OCI-LY7 (cell line): ENCODE results near the gene SLC25A31. TPM values are rescaled to one million over a fixed set of nuclear protein-coding genes. Genes with fewer than 3 reads are reported as not detected.

ENCODE experiments used
- BruUV-seq: library from RNA; stranded (reverse); fragments of 400-500 nt; replicated peaks from 2 replicates; lab custom pipeline; 2021; lab: Mats Ljungman, UMichigan
- CTCF ChIA-PET: fragments of 300-600 bp; sonication (Branson Sonifier 250); formaldehyde crosslinking; loops from one replicate; lab custom pipeline; 2022; ENCODE audit warnings: antibody characterized with exemption; ENCODE audit not compliant: unreplicated experiment; lab: Charles Lee
- POLR2A ChIA-PET: fragments of 300-600 bp; sonication (Branson Sonifier 250); formaldehyde crosslinking; loops from one replicate; lab custom pipeline; 2022; ENCODE audit warnings: antibody characterized with exemption; lab: Charles Lee
- DNase-seq: peaks from one replicate; pipeline ENCODE4 v3.0.0-alpha.2; 2015; ENCODE audit warnings: low spot score
- H2AFZ ChIP-seq: fragments of 200-600 bp; sonication (generic), shearing (Covaris generic); 2 replicates; pipeline ENCODE4 v1.6.1; 2014; ENCODE audit warnings: mild to moderate bottlenecking, antibody characterized with exemption, low read length, moderate library complexity
- H3K27ac ChIP-seq: fragments of 200-600 bp; sonication (generic); 2 replicates; pipeline ENCODE4 v1.5.1; 2014; ENCODE audit warnings: mixed run types, low read depth, mild to moderate bottlenecking, moderate library complexity, low read length, inconsistent platforms; ENCODE audit not compliant: poor library complexity, severe bottlenecking
- H3K36me3 ChIP-seq: fragments of 200-600 bp; sonication (generic); 2 replicates; pipeline ENCODE4 v1.6.1; 2014; ENCODE audit warnings: mild to moderate bottlenecking, antibody characterized with exemption, low read length, moderate library complexity, mixed read lengths; ENCODE audit not compliant: insufficient read depth
- H3K4me1 ChIP-seq: fragments of 200-600 bp; sonication (generic); 2 replicates; pipeline ENCODE4 v1.5.1; 2014; ENCODE audit warnings: mild to moderate bottlenecking, low read length; ENCODE audit not compliant: insufficient read depth, poor library complexity, severe bottlenecking
- H3K4me2 ChIP-seq: fragments of 200-600 bp; sonication (generic); 2 replicates; pipeline ENCODE4 v1.6.1; 2014; ENCODE audit warnings: mild to moderate bottlenecking, low read length
- H3K4me3 ChIP-seq: fragments of 200-600 bp; sonication (generic); 2 replicates; pipeline ENCODE4 v1.5.1; 2014; ENCODE audit warnings: mild to moderate bottlenecking, low read depth, low read length; ENCODE audit not compliant: poor library complexity, severe bottlenecking
- H3K79me2 ChIP-seq: fragments of 200-600 bp; sonication (generic); 2 replicates; pipeline ENCODE4 v1.6.1; 2016; ENCODE audit warnings: low read depth, mild to moderate bottlenecking, low read length, moderate library complexity, mixed read lengths; ENCODE audit not compliant: insufficient read depth
- H3K9me2 ChIP-seq: fragments of 200-600 bp; sonication (generic); 2 replicates; pipeline ENCODE4 v1.6.1; 2016; ENCODE audit warnings: mild to moderate bottlenecking, low read length, mixed read lengths; ENCODE audit not compliant: insufficient read depth
- H3K9me3 ChIP-seq: fragments of 200-600 bp; sonication (generic); 2 replicates; pipeline ENCODE4 v1.6.1; 2014; ENCODE audit warnings: mild to moderate bottlenecking, mixed run types, low read length, mixed read lengths
- H4K20me1 ChIP-seq: fragments of 200-600 bp; sonication (generic); 2 replicates; pipeline ENCODE4 v1.6.1; 2014; ENCODE audit warnings: mild to moderate bottlenecking, antibody characterized with exemption, low read length, moderate library complexity, mixed read lengths; ENCODE audit not compliant: insufficient read depth
- CTCF ChIP-seq: fragments of 200-600 bp; sonication (generic); conservative IDR thresholded peaks from 2 replicates; pipeline ENCODE4 v1.5.1; 2014; ENCODE audit warnings: mild to moderate bottlenecking, antibody characterized with exemption, low read length, moderate library complexity, mixed read lengths
- EZH2phosphoT487 ChIP-seq: fragments of 200-600 bp; sonication (generic); IDR thresholded peaks from 2 replicates; pipeline ENCODE4 v1.6.1; 2018; ENCODE audit warnings: low read depth, borderline replicate concordance, mild to moderate bottlenecking, mixed run types, antibody characterized with exemption, low read length, moderate library complexity, mixed read lengths
- intact Hi-C: fragments of 100-400 bp; cut with micrococcal nuclease; formaldehyde crosslinking; loops from one replicate; pipeline ENCODE4 v1.10.0; 2022; ENCODE audit not compliant: unreplicated experiment
- total RNA-seq, 2 experiments: library from RNA; depleted of rRNA in 1 of 2; stranded (reverse); fragments of >200 nt in 1 of 2; shearing (Covaris generic) in 1 of 2; gene quantifications; 2 replicates each; pipeline ENCODE4 v1.2.3, GENCODE V29; 2014 to 2022

Gene SLC25A31
- total RNA-seq, 2 experiments from 2014 or later = not detected

GRCh38 chr4:127782025-127782274, 51.8 kb downstream of the SLC25A31 start:
- no peak for TF ChIP-seq CTCF
- no peak for TF ChIP-seq EZH2phosphoT487
- H3K9me3 ChIP-seq = no peaks in the 10 kb centered on the region
- H4K20me1 ChIP-seq = no peaks in the 10 kb centered on the region
- DNase-seq = no peak
- POLR2A ChIA-PET = no interaction called here
- intact Hi-C loops = no loop called here
- H3K36me3 ChIP-seq = no peaks in the 10 kb centered on the region
- no peaks in the 10 kb centered on the region for H3K9me2 ChIP-seq
- no TSS peak for BruUV-seq
- H3K27ac ChIP-seq = no peak overlapping the region
- H3K4me2 ChIP-seq = peak overlapping the region; percentile 55; the same call in 1 of the 2 replicates
- no peak overlapping the region for H3K4me3 ChIP-seq
- H3K79me2 ChIP-seq = no peaks in the 10 kb centered on the region
- CTCF ChIA-PET = interaction anchor here (0.6 kb wide), 1 partner anchor 20 kb away, joined by 9 read pairs; no protein-coding TSS in a partner anchor
- no peak overlapping the region for H2AFZ ChIP-seq
- peaks cover 5% of the 10 kb centered on the region for H3K4me1 ChIP-seq

- no peaks in the 10 kb centered on the region for H3K79me2 ChIP-seq
- H3K4me1 ChIP-seq = peaks cover 5% of the 10 kb centered on the region
- intact Hi-C loops = no loop called here
- no TSS peak for BruUV-seq
- no peaks in the 10 kb centered on the region for H3K36me3 ChIP-seq
- no peaks in the 10 kb centered on the region for H3K9me3 ChIP-seq
- ChIA-PET CTCF (interaction anchor here (0.6 kb wide), 2 partner anchors 19 to 20 kb away, joined by 3 to 9 read pairs; no protein-coding TSS in a partner anchor), POLR2A (interaction anchor here (0.7 kb wide), 1 partner anchor 1705 kb away, joined by 3 read pairs; no protein-coding TSS in a partner anchor)
- no peak within 1 kb of the TSS for H3K27ac ChIP-seq
- H3K4me3 ChIP-seq = no peak within 1 kb of the TSS
- H2AFZ ChIP-seq = no peak within 1 kb of the TSS
- no peak for TF ChIP-seq CTCF
- TF ChIP-seq EZH2phosphoT487 = no peak
- no peaks in the 10 kb centered on the region for H3K9me2 ChIP-seq
- H4K20me1 ChIP-seq = no peaks in the 10 kb centered on the region
- peak; percentile 15 for DNase-seq
- peak within 1 kb of the TSS; percentile 55 for H3K4me2 ChIP-seq
These were observed 52.2 kb downstream of the SLC25A31 start, which contains the start of gene HSPA4L for GRCh38 chr4:127782275-127783025. Gene HSPA4L, plus strand, starts transcription at chr4:127782322. Its CDS starts 229 bp downstream, at chr4:127782551.
